Naive B cell (primary cell): Measurements from ENCODE around the gene COL1A1. TPM values are rescaled to one million over a fixed set of nuclear protein-coding genes. Genes with fewer than 3 reads are reported as not detected.
A peak's percentile ranks its signal among the peaks of the same experiment; 100 is the strongest.

Experiments used
- ATAC-seq, 2 donors: fragments of 150-1000 bp; cut with Tn5 transposase; 2 replicates each; pipeline ENCODE4 v1.10.0; 2021; ENCODE audit warnings: low read depth in 2 of 2, mild to moderate bottlenecking in 2 of 2, moderate library complexity in 2 of 2
- DNase-seq: peaks from one replicate; pipeline ENCODE4 v3.0.0; 2022
- H3K27ac Mint-ChIP-seq, 6 donors: one replicate each; pipeline ENCODE4 v1.8.0; 2020 to 2022; ENCODE audit warnings: mild to moderate bottlenecking in 6 of 6, mixed read lengths in 6 of 6, moderate library complexity in 5 of 6, inconsistent platforms in 2 of 6
- H3K27me3 Mint-ChIP-seq, 3 donors: one replicate each; pipeline ENCODE4 v1.8.0; 2021 to 2022; ENCODE audit warnings: mixed read lengths in 3 of 3, mild to moderate bottlenecking in 1 of 3
- H3K36me3 Mint-ChIP-seq, 2 donors: one replicate each; pipeline ENCODE4 v1.8.0; 2020 to 2022; ENCODE audit warnings: mixed read lengths in 2 of 2, inconsistent platforms in 1 of 2, mild to moderate bottlenecking in 1 of 2
- H3K4me1 Mint-ChIP-seq, 3 donors: one replicate each; pipeline ENCODE4 v1.8.0; 2020 to 2022; ENCODE audit warnings: mixed read lengths in 3 of 3, inconsistent platforms in 1 of 3, mild to moderate bottlenecking in 1 of 3, moderate library complexity in 1 of 3
- H3K4me3 Mint-ChIP-seq, 8 donors: one replicate each; pipeline ENCODE4 v1.8.0; 2020 to 2022; ENCODE audit warnings: mild to moderate bottlenecking in 8 of 8, mixed read lengths in 8 of 8, moderate library complexity in 8 of 8, inconsistent platforms in 2 of 8
- H3K9me3 Mint-ChIP-seq, 7 donors: one replicate each; pipeline ENCODE4 v1.8.0; 2020 to 2022; ENCODE audit warnings: mixed read lengths in 7 of 7, mild to moderate bottlenecking in 5 of 7, inconsistent platforms in 2 of 7, moderate library complexity in 1 of 7
- polyA plus RNA-seq, 6 donors: library from polyadenylated mRNA; unstranded; fragments of 300-500 nt; fragmentation: Illumina TruSeq; gene quantifications; one replicate each; pipeline ENCODE4 v1.2.3, GENCODE V29; 2021; ENCODE audit warnings: low read depth in 6 of 6

COL1A1 gene
- polyA plus RNA-seq, 6 donors from 2014 or later, result 0.23 to 0.80 TPM; not detected in 4

DNA sequence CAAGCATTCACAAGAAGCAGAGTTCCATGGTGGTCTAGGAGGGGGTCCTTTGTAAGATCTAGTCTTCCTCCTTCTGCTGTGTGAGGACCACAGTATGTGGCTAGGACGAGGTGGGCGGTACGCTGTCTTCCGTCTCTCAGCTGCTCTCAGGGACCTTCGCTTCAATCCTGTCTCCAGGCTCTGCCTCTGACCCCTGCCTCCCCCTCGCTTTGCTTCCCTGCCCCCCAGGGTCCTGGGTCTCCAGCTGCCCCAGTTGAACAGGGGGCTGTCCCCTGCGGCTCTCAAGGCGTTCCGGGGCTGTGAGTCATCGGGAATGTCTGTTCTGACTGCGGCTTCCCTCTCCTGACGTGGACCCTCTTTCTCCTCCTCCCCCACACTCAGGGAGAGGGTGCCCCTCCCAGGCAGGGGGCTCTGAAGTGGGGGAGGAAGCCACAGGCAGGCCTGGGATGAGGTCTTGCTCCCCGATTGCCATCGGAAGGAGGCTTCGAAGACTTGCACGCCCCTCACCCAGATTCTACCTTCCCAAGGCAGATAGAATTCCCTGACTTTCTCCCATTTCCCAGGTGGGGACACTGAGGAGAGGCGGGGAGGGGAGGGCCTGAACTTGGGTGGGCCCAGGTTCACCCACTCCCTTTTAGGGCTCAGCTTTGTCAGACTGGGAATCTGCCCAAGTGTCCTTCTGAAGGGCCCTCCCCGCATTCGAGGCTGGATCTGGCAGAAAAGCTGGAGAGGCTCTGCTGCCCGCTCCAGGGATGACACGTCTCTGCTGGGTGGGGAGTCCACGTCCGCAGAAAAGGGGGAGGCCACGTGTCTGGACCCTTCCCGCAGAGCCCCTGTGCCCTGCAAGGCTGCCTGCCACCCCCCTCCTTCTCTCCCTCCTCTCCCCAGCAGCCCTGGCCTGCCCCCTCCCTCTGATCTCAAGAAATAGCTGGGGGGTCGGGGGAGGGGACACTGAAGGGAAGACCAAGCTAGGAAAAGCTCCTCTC, 9.1 kb upstream of the COL1A1 start:
- H3K27me3 Mint-ChIP-seq, result peaks cover 30 to 72% (median 50%) of the 10 kb centered on the region in 3 donors

DNA sequence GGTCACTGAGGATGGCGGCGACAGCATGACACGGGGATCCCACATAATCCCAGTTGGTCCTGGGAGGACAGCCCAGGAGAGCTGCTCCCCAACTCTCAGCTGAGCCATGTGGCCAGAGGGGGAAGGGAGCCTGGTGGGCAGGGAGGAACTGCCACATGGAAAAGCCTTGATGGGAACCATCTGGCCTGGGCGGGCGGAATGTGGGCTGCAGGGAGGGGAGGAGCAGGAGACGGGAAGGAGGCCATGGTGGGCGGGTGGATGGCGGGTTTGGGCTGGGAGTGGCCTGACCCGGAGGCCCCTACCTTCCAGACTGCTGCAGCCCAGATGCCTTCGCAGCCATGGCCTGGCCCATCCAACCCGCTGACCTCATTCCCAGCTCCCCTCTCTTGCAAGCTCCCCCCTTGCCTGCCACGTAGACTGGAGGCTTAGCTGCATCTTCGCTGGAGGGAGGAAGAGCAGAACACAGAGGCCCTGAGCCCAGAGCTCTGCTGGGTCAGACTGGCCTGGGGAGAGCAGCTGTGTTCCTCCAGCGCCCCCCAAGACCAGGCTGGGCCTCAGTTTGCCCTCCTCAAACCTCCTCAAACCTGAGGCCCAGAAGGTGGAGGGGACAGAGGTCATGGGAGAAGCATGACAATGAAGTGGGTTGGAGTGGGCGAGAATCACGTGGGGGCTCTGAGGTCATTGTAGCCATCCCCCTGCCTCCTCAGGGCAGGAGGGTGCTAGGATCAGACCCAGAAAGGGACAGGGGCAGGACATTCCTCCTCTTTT, 8.2 kb upstream of the COL1A1 start:
- Mint-ChIP-seq H3K4me3 (no peak overlapping the region), H3K4me1 (peaks cover 18 to 28% (median 22%) of the 10 kb centered on the region in 3 donors), H3K27me3 (peaks cover 36 to 77% (median 59%) of the 10 kb centered on the region in 3 donors), H3K9me3 (peaks cover 0 to 2% (median 0%) of the 10 kb centered on the region in 7 donors), H3K27ac (no peak overlapping the region), H3K36me3 (no peaks in the 10 kb centered on the region)
- ATAC-seq (no peak), DNase-seq (no peak)

More for the DNA sequence above, 9.1 kb upstream of the COL1A1 start:
- Mint-ChIP-seq H3K9me3 (no peaks in the 10 kb centered on the region), H3K4me3 (no peak overlapping the region), H3K27ac (no peak overlapping the region), H3K36me3 (no peaks in the 10 kb centered on the region), H3K4me1 (peaks cover 18 to 28% (median 22%) of the 10 kb centered on the region in 3 donors)
- ATAC-seq (no peak), DNase-seq (no peak)

DNA sequence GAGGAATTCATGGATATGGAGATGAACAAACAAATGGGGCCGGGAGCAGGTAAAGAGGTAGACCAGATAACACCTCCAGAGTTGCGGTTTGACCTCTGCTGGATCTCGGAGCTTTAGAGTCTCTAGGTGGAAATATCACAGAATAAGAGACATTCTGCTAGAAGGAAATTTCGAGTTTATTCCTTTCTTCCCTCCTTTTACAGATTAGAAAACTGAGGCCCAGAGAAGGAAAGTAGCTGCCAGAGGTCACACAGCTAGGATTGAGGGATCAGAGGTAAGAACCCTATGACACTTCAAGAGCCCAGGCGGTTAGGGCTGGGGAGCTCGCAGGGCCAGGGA, 7.7 kb upstream of the COL1A1 start:
- H3K27ac Mint-ChIP-seq, result no peak overlapping the region
- no peaks in the 10 kb centered on the region for H3K36me3 Mint-ChIP-seq
- peaks cover 36 to 76% (median 62%) of the 10 kb centered on the region in 3 donors for H3K27me3 Mint-ChIP-seq
- peaks cover 0 to 2% (median 0%) of the 10 kb centered on the region in 7 donors for H3K9me3 Mint-ChIP-seq
- H3K4me3 Mint-ChIP-seq, result peak overlapping the region in 1 of 8 donors; percentile 40
- H3K4me1 Mint-ChIP-seq, result peaks cover 18 to 28% (median 22%) of the 10 kb centered on the region in 3 donors
- DNase-seq, result no peak
- no peak for ATAC-seq

- H3K36me3 Mint-ChIP-seq, result no peaks in the 10 kb centered on the region
- ATAC-seq (no peak), DNase-seq (no peak)
- peaks cover 0 to 2% (median 0%) of the 10 kb centered on the region in 7 donors for H3K9me3 Mint-ChIP-seq
- peaks cover 18 to 26% (median 22%) of the 10 kb centered on the region in 3 donors for H3K4me1 Mint-ChIP-seq
- H3K4me3 Mint-ChIP-seq, result no peak overlapping the region
- H3K27me3 Mint-ChIP-seq, result peaks cover 36 to 78% (median 62%) of the 10 kb centered on the region in 3 donors
- H3K27ac Mint-ChIP-seq, result no peak overlapping the region
These were observed 7.2 kb upstream of the COL1A1 start for GRCh38 chr17:50208611-50209061.

GRCh38 chr17:50207792-50208567, 6.5 kb upstream of the COL1A1 start:
- no peak for ATAC-seq
- Mint-ChIP-seq H3K27me3 (peaks cover 36 to 85% (median 65%) of the 10 kb centered on the region in 3 donors), H3K9me3 (peaks cover 0 to 2% (median 0%) of the 10 kb centered on the region in 7 donors), H3K4me1 (peaks cover 15 to 20% (median 17%) of the 10 kb centered on the region in 3 donors), H3K27ac (peak overlapping the region in 2 of 6 donors; percentile 11 to 78), H3K4me3 (no peak overlapping the region), H3K36me3 (no peaks in the 10 kb centered on the region)
- no peak for DNase-seq

- H3K27ac Mint-ChIP-seq, result no peak overlapping the region
These were observed 5.9 kb upstream of the COL1A1 start for GRCh38 chr17:50207315-50207714.

DNA sequence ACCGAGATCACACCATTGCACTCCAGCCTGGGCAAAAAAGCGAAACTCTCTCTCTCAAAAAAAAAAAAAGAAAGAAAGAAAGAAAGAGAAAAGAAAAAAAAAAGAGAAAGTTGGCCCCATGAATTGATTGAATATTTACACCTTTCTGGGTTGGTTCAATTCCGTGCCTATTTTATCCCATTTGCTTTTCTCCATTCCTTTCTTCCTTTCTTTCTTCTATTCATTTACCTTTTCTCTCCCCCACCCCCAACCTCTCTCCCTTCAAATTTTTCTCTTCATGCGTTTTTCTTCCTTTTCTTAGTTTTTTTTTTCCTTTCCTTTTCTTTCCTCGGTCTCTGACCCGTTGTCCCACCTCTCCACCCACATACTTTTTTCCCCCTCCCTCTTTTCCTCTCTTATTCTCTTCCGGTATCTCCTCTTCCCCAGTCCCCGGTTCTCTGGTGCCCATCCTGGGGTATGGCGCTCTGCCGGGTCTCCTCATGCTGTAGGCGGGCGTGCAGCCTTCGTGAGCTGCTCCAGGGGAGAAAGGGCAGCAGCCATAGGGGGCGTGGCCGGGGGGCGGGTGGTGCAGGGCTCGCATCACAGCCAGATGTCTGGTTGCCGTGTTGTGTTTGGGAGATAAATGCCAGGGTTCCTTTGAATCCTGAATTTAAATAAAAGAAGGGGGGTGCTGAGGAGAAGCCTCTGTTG, 5.3 kb upstream of the COL1A1 start:
- H3K4me1 Mint-ChIP-seq, result peaks cover 9 to 15% (median 12%) of the 10 kb centered on the region in 3 donors
- no peak for DNase-seq
- H3K36me3 Mint-ChIP-seq, result no peaks in the 10 kb centered on the region
- no peak overlapping the region for H3K4me3 Mint-ChIP-seq
- peaks cover 48 to 94% (median 77%) of the 10 kb centered on the region in 3 donors for H3K27me3 Mint-ChIP-seq
- peaks cover 0 to 2% (median 0%) of the 10 kb centered on the region in 7 donors for H3K9me3 Mint-ChIP-seq
- ATAC-seq, result peak in 1 of 2 donors; percentile 27
- H3K27ac Mint-ChIP-seq, result peak overlapping the region in 1 of 6 donors; percentile 64

More at GRCh38 chr17:50207315-50207714, 5.9 kb upstream of the COL1A1 start:
- DNase-seq (no peak), ATAC-seq (no peak)
- Mint-ChIP-seq H3K4me1 (peaks cover 11 to 13% (median 11%) of the 10 kb centered on the region in 3 donors), H3K9me3 (peaks cover 0 to 2% (median 0%) of the 10 kb centered on the region in 7 donors), H3K4me3 (no peak overlapping the region), H3K27me3 (peaks cover 42 to 92% (median 72%) of the 10 kb centered on the region in 3 donors), H3K36me3 (no peaks in the 10 kb centered on the region)

DNA sequence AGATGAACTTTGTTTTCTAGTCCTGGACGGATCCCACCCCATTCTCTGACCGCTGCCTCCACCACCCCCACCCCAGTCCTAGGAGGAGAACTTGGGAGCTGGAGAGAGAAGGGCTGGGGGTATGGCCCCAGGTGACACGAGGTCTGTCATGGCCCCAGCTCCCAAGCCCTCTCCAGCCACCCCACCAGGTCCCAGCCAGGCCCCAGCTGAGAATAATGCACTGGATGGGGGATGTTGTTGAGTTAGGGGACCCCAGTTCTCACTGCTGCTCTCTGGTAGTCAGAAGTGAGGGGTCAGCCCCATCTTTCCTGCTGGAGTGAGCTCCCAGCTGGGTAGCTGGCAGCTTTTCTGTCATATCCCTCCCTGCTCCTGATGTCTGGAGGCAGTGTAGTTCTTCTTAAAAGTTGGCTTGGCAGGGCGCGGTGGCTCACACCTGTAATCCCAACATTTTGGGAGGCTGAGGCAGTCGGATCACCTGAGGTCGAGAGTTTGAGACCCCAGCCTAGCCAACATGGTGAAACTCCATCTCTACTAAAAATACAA, 4.6 kb upstream of the COL1A1 start:
- Mint-ChIP-seq H3K27me3 (peaks cover 52 to 94% (median 77%) of the 10 kb centered on the region in 3 donors), H3K27ac (no peak overlapping the region), H3K36me3 (no peaks in the 10 kb centered on the region), H3K9me3 (peaks cover 0 to 2% (median 0%) of the 10 kb centered on the region in 7 donors), H3K4me3 (no peak overlapping the region), H3K4me1 (peaks cover 8 to 19% (median 15%) of the 10 kb centered on the region in 3 donors)
- DNase-seq (no peak), ATAC-seq (no peak)

- Mint-ChIP-seq H3K27me3 (peaks cover 58 to 98% (median 80%) of the 10 kb centered on the region in 3 donors), H3K4me3 (peak overlapping the region in 2 of 8 donors; percentile 25 to 50), H3K27ac (peak overlapping the region in 1 of 6 donors; percentile 76), H3K36me3 (no peaks in the 10 kb centered on the region), H3K4me1 (peaks cover 12 to 26% (median 22%) of the 10 kb centered on the region in 3 donors), H3K9me3 (peaks cover 0 to 2% (median 0%) of the 10 kb centered on the region in 7 donors)
- no peak for ATAC-seq
- no peak for DNase-seq
These were observed 3.9 kb upstream of the COL1A1 start for GRCh38 chr17:50205111-50205962.

DNA sequence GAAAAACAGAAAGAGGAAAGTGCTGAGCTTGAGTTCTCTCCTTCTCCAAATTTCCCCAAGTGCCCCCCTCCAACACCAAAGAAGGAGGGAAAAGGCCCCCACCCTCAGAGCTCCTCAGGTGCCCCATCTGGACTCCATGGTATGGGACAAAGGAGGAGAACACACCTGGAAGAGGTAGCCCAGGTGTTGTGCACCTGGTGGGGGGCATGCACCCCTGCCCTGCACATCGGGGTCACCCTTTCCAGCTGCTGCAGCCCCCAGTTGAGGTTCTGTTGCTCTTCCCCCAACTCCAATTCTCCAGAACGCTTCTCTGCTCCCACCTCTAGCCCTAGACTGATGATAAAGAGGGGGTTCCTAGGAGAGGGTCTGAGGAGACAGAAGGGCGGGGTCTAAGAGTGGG, 3.0 kb upstream of the COL1A1 start:
- Mint-ChIP-seq H3K36me3 (no peaks in the 10 kb centered on the region), H3K4me1 (peaks cover 17 to 32% (median 28%) of the 10 kb centered on the region in 3 donors), H3K4me3 (peak overlapping the region in 1 of 8 donors; percentile 41), H3K9me3 (peaks cover 0 to 2% (median 0%) of the 10 kb centered on the region in 7 donors), H3K27me3 (peaks cover 58 to 89% (median 78%) of the 10 kb centered on the region in 3 donors), H3K27ac (peak overlapping the region in 1 of 6 donors; percentile 29)
- ATAC-seq (no peak), DNase-seq (no peak)
